ENCODE data around the gene IKZF1. TPM values are rescaled to one million over a fixed set of nuclear protein-coding genes. Genes with fewer than 3 reads are reported as not detected.

Gene IKZF1
- total RNA-seq, 1 donor from 2014 or later, result 44.9 TPM

GRCh38 chr7:50356212-50356944, 51.9 kb downstream of the IKZF1 start:
- no peak overlapping the region for H3K4me3 ChIP-seq
- no peaks in the 10 kb centered on the region for H3K9me3 ChIP-seq
- no peaks in the 10 kb centered on the region for H3K36me3 ChIP-seq
- intact Hi-C loops (cut with DNase I), result no loop called here
- H3K4me1 ChIP-seq, result no peaks in the 10 kb centered on the region
- no peaks in the 10 kb centered on the region for H3K27me3 ChIP-seq
- no peak for DNase-seq (ENCODE audit: extremely low spot score in 2 of 2)
- no peak for TF ChIP-seq POLR2AphosphoS5 (IDR thresholded peaks at IDR 0.05; ENCODE audit: insufficient read depth in 1 of 2, low read depth in 1 of 2)
- TF ChIP-seq POLR2A (IDR thresholded peaks at IDR 0.05), result no peak
- no peak for TF ChIP-seq CTCF (IDR thresholded peaks at IDR 0.05)
- no peak overlapping the region for H3K27ac ChIP-seq

GRCh38 chr7:50356945-50357268, 52.4 kb downstream of the IKZF1 start:
- TF ChIP-seq POLR2A (IDR thresholded peaks at IDR 0.05) (no peak), POLR2AphosphoS5 (IDR thresholded peaks at IDR 0.05; ENCODE audit: insufficient read depth in 1 of 2, low read depth in 1 of 2) (no peak), CTCF (IDR thresholded peaks at IDR 0.05) (no peak)
- no peak for DNase-seq (ENCODE audit: extremely low spot score in 2 of 2)
- no peak overlapping the region for H3K4me3 ChIP-seq
- intact Hi-C loops (cut with DNase I), result no loop called here
- no peak overlapping the region for H3K27ac ChIP-seq
- H3K4me1 ChIP-seq, result no peaks in the 10 kb centered on the region
- H3K36me3 ChIP-seq, result no peaks in the 10 kb centered on the region
- H3K27me3 ChIP-seq, result no peaks in the 10 kb centered on the region
- no peaks in the 10 kb centered on the region for H3K9me3 ChIP-seq

GRCh38 chr7:50357426-50357825, 52.9 kb downstream of the IKZF1 start:
- Histone ChIP-seq H3K4me1 (no peaks in the 10 kb centered on the region), H3K9me3 (no peaks in the 10 kb centered on the region), H3K27me3 (no peaks in the 10 kb centered on the region), H3K36me3 (no peaks in the 10 kb centered on the region), H3K27ac (no peak overlapping the region), H3K4me3 (no peak overlapping the region)
- TF ChIP-seq POLR2A (IDR thresholded peaks at IDR 0.05) (no peak), POLR2AphosphoS5 (IDR thresholded peaks at IDR 0.05; ENCODE audit: insufficient read depth in 1 of 2, low read depth in 1 of 2) (no peak), CTCF (IDR thresholded peaks at IDR 0.05) (no peak)
- DNase-seq (ENCODE audit: extremely low spot score in 2 of 2), result no peak
- intact Hi-C loops (cut with DNase I), result no loop called here

GRCh38 chr7:50358041-50358705, 53.7 kb downstream of the IKZF1 start:
- TF ChIP-seq CTCF (IDR thresholded peaks at IDR 0.05) (no peak), POLR2AphosphoS5 (IDR thresholded peaks at IDR 0.05; ENCODE audit: insufficient read depth in 1 of 2, low read depth in 1 of 2) (no peak), POLR2A (IDR thresholded peaks at IDR 0.05) (no peak)
- DNase-seq (ENCODE audit: extremely low spot score in 2 of 2), result no peak
- no peaks in the 10 kb centered on the region for H3K36me3 ChIP-seq
- H3K4me3 ChIP-seq, result no peak overlapping the region
- H3K9me3 ChIP-seq, result no peaks in the 10 kb centered on the region
- H3K4me1 ChIP-seq, result no peaks in the 10 kb centered on the region
- no peaks in the 10 kb centered on the region for H3K27me3 ChIP-seq
- intact Hi-C loops (cut with DNase I), result no loop called here
- H3K27ac ChIP-seq, result no peak overlapping the region

GRCh38 chr7:50358779-50359178, 54.3 kb downstream of the IKZF1 start:
- TF ChIP-seq POLR2AphosphoS5 (IDR thresholded peaks at IDR 0.05; ENCODE audit: insufficient read depth in 1 of 2, low read depth in 1 of 2) (no peak), CTCF (IDR thresholded peaks at IDR 0.05) (no peak), POLR2A (IDR thresholded peaks at IDR 0.05) (no peak)
- H3K36me3 ChIP-seq, result no peaks in the 10 kb centered on the region
- no peak overlapping the region for H3K4me3 ChIP-seq
- no peaks in the 10 kb centered on the region for H3K27me3 ChIP-seq
- no peaks in the 10 kb centered on the region for H3K9me3 ChIP-seq
- no peak for DNase-seq (ENCODE audit: extremely low spot score in 2 of 2)
- H3K27ac ChIP-seq, result no peak overlapping the region
- intact Hi-C loops (cut with DNase I), result no loop called here
- H3K4me1 ChIP-seq, result no peaks in the 10 kb centered on the region
